PC-3 (cell line): ENCODE data around the gene ATL2. TPM values are rescaled to one million over a fixed set of nuclear protein-coding genes. Genes with fewer than 3 reads are reported as not detected.

ENCODE experiments used
- ATAC-seq: fragments of 200-7000 bp; cut with Tn5 transposase; 2 replicates; pipeline ENCODE4 v1.9.1; 2020; ENCODE audit warnings: mild to moderate bottlenecking, moderate library complexity
- BruUV-seq: library from RNA; stranded (reverse); fragments of 400-500 nt; replicated peaks from 2 replicates; lab custom pipeline; 2021; lab: Mats Ljungman, UMichigan
- CTCF ChIA-PET: fragments of 300-600 bp; sonication (Branson Sonifier 250); formaldehyde crosslinking; loops from one replicate; lab custom pipeline; 2022; ENCODE audit warnings: antibody characterized with exemption; lab: Charles Lee
- POLR2A ChIA-PET: fragments of 300-600 bp; sonication (Branson Sonifier 250); formaldehyde crosslinking; loops from one replicate; lab custom pipeline; 2022; ENCODE audit warnings: antibody characterized with exemption; ENCODE audit not compliant: unreplicated experiment; lab: Charles Lee
- DNase-seq: peaks from one replicate; pipeline ENCODE4 v3.0.0-alpha.2; 2015
- H2AFZ ChIP-seq: fragments of 300-600 bp; sonication (generic); 2 replicates; pipeline ENCODE4 v1.6.0; 2016; ENCODE audit warnings: antibody characterized with exemption, low read length
- H3F3A ChIP-seq: fragments of 300-600 bp; sonication (generic); one replicate; pipeline ENCODE4 v1.6.0; 2017; ENCODE audit warnings: antibody characterized with exemption, low read length, control low read depth, mild to moderate bottlenecking; ENCODE audit not compliant: unreplicated experiment
- H3K27ac ChIP-seq: fragments of 300-600 bp; sonication (generic); 2 replicates; pipeline ENCODE4 v1.5.1; 2016; ENCODE audit warnings: mild to moderate bottlenecking, low read length
- H3K27me3 ChIP-seq: fragments of 300-600 bp; sonication (generic); 2 replicates; pipeline ENCODE4 v1.6.1; 2016; ENCODE audit warnings: low read length, mixed read lengths
- H3K36me3 ChIP-seq: fragments of 300-600 bp; sonication (generic); 2 replicates; pipeline ENCODE4 v1.6.1; 2016; ENCODE audit warnings: low read depth, mixed run types, low read length, mixed read lengths
- H3K4me1 ChIP-seq: fragments of 300-600 bp; sonication (generic); 2 replicates; pipeline ENCODE4 v1.5.1; 2016; ENCODE audit warnings: low read length; ENCODE audit not compliant: insufficient read depth
- H3K4me2 ChIP-seq: fragments of 300-600 bp; sonication (generic); 2 replicates; pipeline ENCODE4 v1.6.0; 2016; ENCODE audit warnings: low read length
- H3K4me3 ChIP-seq: fragments of 300-600 bp; sonication (generic); 2 replicates; pipeline ENCODE4 v1.5.1; 2016; ENCODE audit warnings: mild to moderate bottlenecking, low read length, mixed read lengths
- H3K79me2 ChIP-seq: fragments of 300-600 bp; sonication (generic); 2 replicates; pipeline ENCODE4 v1.6.1; 2017; ENCODE audit warnings: low read length, mixed read lengths
- H3K9ac ChIP-seq: fragments of 300-600 bp; sonication (generic); 2 replicates; pipeline ENCODE4 v1.6.0; 2016; ENCODE audit warnings: mild to moderate bottlenecking, low read length
- H3K9me2 ChIP-seq: fragments of 300-600 bp; sonication (generic); replicated peaks from 2 replicates; pipeline ENCODE4 v1.6.1; 2016; ENCODE audit warnings: mixed run types, low read length, mixed read lengths
- H3K9me3 ChIP-seq: fragments of 300-600 bp; sonication (generic); 2 replicates; pipeline ENCODE4 v1.6.1; 2016; ENCODE audit warnings: low read length, mixed read lengths
- H4K20me1 ChIP-seq: fragments of 300-600 bp; sonication (generic); 2 replicates; pipeline ENCODE4 v1.6.1; 2016; ENCODE audit warnings: low read length, mixed read lengths
- EZH2 ChIP-seq: fragments of 300-600 bp; sonication (generic); IDR thresholded peaks from one replicate; pipeline ENCODE4 v1.6.1; 2017; ENCODE audit warnings: antibody characterized with exemption, mild to moderate bottlenecking, low read length; ENCODE audit not compliant: unreplicated experiment
- EZH2phosphoT487 ChIP-seq: fragments of 300-600 bp; sonication (generic); IDR thresholded peaks from 2 replicates; pipeline ENCODE4 v1.6.1; 2018; ENCODE audit warnings: mild to moderate bottlenecking, antibody characterized with exemption, low read length, borderline replicate concordance
- intact Hi-C: fragments of 100-400 bp; cut with micrococcal nuclease; formaldehyde crosslinking; loops from 2 replicates; pipeline ENCODE4 v1.9.0; 2023
- total RNA-seq: library from RNA; depleted of rRNA; stranded (reverse); fragments of >200 nt; gene quantifications from 2 replicates; pipeline ENCODE4 v1.2.3, GENCODE V29; 2014
- TF ChIP-seq, protein P1 (sequence below): fragments of 300-600 bp; sonication (generic); conservative IDR thresholded peaks from 2 replicates; pipeline ENCODE4 v1.5.1; 2017; ENCODE audit warnings: antibody characterized with exemption, low read depth, mild to moderate bottlenecking, low read length

Gene ATL2
- total RNA-seq, 1 experiment from 2014 or later, result 89.4 TPM

DNA sequence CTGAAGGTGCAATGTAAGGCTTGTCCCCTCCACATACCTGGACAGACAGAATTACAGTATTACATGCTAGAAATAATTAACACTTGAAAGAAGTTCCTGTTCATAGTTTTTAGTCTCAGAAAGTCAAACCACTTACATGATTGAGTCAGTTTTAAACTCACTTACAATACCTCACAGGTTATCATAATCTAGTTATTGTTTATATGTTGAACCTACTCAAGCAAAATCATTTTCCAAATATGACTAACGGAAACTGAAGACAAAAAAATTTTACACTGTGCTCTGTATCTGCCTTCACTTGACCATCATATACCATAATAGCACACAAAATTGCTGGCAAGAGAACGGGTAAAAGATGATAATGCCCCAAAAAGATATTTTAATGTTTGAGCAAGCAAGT is 78.5 kb downstream of the ATL2 start:
- TF ChIP-seq EZH2phosphoT487 (no peak), EZH2 (no peak)
- TF ChIP-seq, protein P1, sequence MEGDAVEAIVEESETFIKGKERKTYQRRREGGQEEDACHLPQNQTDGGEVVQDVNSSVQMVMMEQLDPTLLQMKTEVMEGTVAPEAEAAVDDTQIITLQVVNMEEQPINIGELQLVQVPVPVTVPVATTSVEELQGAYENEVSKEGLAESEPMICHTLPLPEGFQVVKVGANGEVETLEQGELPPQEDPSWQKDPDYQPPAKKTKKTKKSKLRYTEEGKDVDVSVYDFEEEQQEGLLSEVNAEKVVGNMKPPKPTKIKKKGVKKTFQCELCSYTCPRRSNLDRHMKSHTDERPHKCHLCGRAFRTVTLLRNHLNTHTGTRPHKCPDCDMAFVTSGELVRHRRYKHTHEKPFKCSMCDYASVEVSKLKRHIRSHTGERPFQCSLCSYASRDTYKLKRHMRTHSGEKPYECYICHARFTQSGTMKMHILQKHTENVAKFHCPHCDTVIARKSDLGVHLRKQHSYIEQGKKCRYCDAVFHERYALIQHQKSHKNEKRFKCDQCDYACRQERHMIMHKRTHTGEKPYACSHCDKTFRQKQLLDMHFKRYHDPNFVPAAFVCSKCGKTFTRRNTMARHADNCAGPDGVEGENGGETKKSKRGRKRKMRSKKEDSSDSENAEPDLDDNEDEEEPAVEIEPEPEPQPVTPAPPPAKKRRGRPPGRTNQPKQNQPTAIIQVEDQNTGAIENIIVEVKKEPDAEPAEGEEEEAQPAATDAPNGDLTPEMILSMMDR, result no peak
- CTCF ChIA-PET, result no interaction called here
- Histone ChIP-seq H3K36me3 (peaks cover 39% of the 10 kb centered on the region), H3K4me2 (no peak overlapping the region), H3K27ac (no peak overlapping the region), H3K27me3 (no peaks in the 10 kb centered on the region), H3K9ac (no peak overlapping the region), H3K9me3 (no peaks in the 10 kb centered on the region), H3K4me1 (no peaks in the 10 kb centered on the region), H3F3A (no peaks in the 10 kb centered on the region), H4K20me1 (no peaks in the 10 kb centered on the region), H3K79me2 (peaks cover 5% of the 10 kb centered on the region; the same call in 1 of the 2 replicates), H3K4me3 (no peak overlapping the region), H2AFZ (no peak overlapping the region), H3K9me2 (no peaks in the 10 kb centered on the region)
- ATAC-seq (no peak), DNase-seq (no peak)
- no TSS peak for BruUV-seq
- POLR2A ChIA-PET, result interaction anchor here (0.7 kb wide), 1 partner anchor 309 kb away, joined by 4 read pairs; no protein-coding TSS in a partner anchor
- intact Hi-C loops, result no loop called here

- intact Hi-C loops, result no loop called here
- Histone ChIP-seq H3K4me2 (no peak overlapping the region), H4K20me1 (no peaks in the 10 kb centered on the region), H3K27ac (no peak overlapping the region), H3K9me2 (no peaks in the 10 kb centered on the region), H3K36me3 (peaks cover 38% of the 10 kb centered on the region), H3K4me3 (no peak overlapping the region), H3F3A (no peaks in the 10 kb centered on the region), H3K27me3 (no peaks in the 10 kb centered on the region), H2AFZ (no peak overlapping the region), H3K4me1 (no peaks in the 10 kb centered on the region), H3K9ac (no peak overlapping the region), H3K79me2 (no peaks in the 10 kb centered on the region), H3K9me3 (no peaks in the 10 kb centered on the region)
- TF ChIP-seq, protein P1, result no peak
- TF ChIP-seq EZH2, result no peak
- TF ChIP-seq EZH2phosphoT487, result no peak
- ChIA-PET POLR2A (no interaction called here), CTCF (no interaction called here)
- no peak for ATAC-seq
- BruUV-seq, result no TSS peak
- no peak for DNase-seq
Measured at GRCh38 chr2:38296197-38296780, 80.8 kb downstream of the ATL2 start.

DNA sequence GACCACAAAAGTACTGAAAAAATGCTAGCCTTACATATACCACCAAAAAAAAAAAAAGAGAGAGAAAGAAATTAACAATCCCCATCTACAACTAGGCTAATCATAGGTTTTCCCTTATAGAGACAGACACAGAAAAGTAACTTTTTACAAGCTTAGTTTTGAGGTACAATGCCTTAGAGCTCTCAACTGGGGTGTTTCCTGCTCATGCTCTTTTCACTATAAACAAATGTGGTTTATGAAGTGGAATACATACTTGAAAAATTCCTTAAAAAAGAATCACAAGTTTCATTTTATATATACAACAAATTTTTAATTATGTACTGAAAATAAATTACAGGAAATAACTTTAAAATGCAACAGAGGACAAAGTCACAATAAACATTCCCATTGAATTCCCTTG is 82.5 kb downstream of the ATL2 start:
- Histone ChIP-seq H3K4me2 (no peak overlapping the region), H3K36me3 (peaks cover 35% of the 10 kb centered on the region), H3K9me2 (no peaks in the 10 kb centered on the region), H3F3A (no peaks in the 10 kb centered on the region), H4K20me1 (no peaks in the 10 kb centered on the region), H3K9me3 (no peaks in the 10 kb centered on the region), H3K27me3 (no peaks in the 10 kb centered on the region), H3K79me2 (no peaks in the 10 kb centered on the region), H3K9ac (no peak overlapping the region), H3K27ac (no peak overlapping the region), H3K4me1 (no peaks in the 10 kb centered on the region), H2AFZ (no peak overlapping the region), H3K4me3 (no peak overlapping the region)
- intact Hi-C loops, result no loop called here
- TF ChIP-seq EZH2phosphoT487, result no peak
- TF ChIP-seq, protein P1, result no peak
- TF ChIP-seq EZH2, result no peak
- no TSS peak for BruUV-seq
- ATAC-seq (no peak), DNase-seq (no peak)
- ChIA-PET CTCF (no interaction called here), POLR2A (no interaction called here)
